AG09319 (cell line): ENCODE results near the gene NFKBIZ.
"Not testable (repeated sequence)": the region's sequence is repeated elsewhere in the genome, so short reads cannot be mapped to it uniquely, and the experiment has no call there.

ENCODE experiments used
- DNase-seq: peaks from one replicate; pipeline ENCODE4 v3.0.0-alpha.2; 2010; ENCODE audit warnings: low read depth; ENCODE audit errors: extremely low read depth
- TF ChIP-seq, protein P1 (sequence below): IDR thresholded peaks from 2 replicates; pipeline ENCODE4 v1.5.1; 2011; ENCODE audit warnings: low read depth, mild to moderate bottlenecking, inconsistent platforms, low read length, moderate library complexity

NFKBIZ gene

DNA sequence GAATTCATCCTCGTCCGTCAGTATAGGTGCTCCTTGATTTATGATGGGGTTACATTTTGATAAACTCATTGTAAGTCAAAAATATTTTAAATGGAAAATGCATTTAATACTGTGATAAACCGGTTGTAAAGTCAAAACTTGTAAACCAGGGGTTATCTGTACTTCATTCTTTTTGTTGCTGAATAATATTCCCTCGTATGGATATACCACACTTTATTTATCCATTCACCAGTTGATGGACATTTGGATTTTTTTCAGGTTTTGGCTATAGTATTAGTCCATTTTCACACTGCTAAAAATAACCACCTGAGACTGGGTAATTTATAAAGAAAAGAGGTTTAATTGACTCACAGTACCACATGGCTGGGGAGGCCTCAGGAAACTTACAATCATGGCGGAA, 47.7 kb downstream of the NFKBIZ start:
- no peak for DNase-seq
- TF ChIP-seq, protein P1, sequence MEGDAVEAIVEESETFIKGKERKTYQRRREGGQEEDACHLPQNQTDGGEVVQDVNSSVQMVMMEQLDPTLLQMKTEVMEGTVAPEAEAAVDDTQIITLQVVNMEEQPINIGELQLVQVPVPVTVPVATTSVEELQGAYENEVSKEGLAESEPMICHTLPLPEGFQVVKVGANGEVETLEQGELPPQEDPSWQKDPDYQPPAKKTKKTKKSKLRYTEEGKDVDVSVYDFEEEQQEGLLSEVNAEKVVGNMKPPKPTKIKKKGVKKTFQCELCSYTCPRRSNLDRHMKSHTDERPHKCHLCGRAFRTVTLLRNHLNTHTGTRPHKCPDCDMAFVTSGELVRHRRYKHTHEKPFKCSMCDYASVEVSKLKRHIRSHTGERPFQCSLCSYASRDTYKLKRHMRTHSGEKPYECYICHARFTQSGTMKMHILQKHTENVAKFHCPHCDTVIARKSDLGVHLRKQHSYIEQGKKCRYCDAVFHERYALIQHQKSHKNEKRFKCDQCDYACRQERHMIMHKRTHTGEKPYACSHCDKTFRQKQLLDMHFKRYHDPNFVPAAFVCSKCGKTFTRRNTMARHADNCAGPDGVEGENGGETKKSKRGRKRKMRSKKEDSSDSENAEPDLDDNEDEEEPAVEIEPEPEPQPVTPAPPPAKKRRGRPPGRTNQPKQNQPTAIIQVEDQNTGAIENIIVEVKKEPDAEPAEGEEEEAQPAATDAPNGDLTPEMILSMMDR = no peak

DNA sequence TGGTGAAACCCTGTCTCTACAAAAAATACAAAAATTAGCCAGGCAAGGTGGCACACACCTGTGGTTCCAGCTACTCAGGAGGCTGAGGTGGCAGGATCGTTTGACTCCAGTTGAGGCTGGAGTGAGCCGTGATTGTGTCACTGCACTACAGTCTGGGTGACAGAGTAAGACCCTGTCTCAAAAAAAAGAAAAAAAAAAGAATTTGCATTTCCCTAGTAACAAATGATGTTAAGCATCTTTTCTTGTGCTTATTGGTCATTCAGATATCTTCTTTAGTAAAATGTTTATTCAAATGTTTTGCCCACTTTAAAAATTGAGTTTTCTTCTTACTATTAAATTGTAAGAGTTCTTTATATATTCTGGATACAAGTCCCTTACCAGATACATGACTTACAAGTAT, 48.7 kb downstream of the NFKBIZ start:
- no peak for DNase-seq
- TF ChIP-seq, protein P1 = no peak

DNA sequence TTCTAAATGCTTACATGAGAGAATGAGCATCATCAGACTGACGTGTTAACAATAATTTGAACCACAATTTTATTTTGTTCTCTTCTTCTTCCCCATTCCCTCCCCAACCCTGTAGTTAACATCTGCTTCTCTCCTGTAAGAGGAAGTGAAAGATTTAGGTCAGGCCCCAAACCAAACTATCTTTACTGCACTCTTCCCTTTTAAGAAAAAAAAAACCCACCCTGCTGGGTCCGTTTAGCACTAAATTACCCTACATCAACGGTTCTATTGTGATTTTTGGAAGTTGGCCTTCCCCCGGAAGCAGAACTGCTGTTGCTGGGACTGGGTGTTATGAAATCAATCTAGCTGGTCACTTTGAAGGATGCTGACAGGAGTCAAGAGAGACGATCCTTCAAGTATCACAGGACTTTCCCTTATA, 49.4 kb downstream of the NFKBIZ start:
- TF ChIP-seq, protein P1 = no peak
- no peak for DNase-seq

DNA sequence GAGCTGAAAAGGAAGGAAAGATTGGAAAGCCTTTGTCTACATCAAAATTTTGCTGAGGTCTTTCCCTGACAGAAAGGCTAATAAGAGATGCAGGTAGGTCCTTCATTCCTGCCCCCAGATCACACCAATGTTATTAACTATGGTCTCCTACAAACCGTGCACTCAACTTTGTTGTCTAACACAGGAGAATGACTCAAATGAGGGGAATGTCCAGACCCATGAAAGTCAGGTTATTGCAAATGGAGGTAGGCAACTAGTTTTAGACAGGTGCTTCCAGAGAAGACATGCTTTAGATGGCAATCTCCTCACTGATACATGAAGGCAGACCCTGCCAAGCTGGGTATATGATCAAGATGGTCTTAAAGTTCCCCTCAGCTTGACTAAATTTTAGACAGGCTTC, 51.0 kb downstream of the NFKBIZ start:
- DNase-seq = no peak
- TF ChIP-seq, protein P1 = no peak

DNA sequence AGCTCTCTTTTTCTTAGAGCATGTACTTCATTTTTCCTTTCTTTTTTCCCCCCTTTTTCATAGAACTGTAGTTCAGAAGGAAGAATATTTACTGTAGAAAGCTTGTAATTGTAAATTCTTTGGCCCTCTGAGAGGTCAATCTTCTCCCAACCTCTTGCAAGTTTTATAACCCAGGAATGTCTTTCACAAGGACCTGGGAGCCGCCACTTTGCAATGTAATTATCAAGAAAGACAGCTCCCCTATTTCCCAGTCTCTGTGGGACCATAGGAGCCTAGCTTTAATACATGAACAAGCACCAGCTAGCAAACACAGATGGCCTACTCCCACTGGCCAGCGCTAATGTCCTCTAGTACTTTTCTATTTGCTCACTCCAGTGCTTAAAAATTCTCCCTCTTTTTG, 51.4 kb downstream of the NFKBIZ start:
- TF ChIP-seq, protein P1 = no peak
- no peak for DNase-seq

DNA sequence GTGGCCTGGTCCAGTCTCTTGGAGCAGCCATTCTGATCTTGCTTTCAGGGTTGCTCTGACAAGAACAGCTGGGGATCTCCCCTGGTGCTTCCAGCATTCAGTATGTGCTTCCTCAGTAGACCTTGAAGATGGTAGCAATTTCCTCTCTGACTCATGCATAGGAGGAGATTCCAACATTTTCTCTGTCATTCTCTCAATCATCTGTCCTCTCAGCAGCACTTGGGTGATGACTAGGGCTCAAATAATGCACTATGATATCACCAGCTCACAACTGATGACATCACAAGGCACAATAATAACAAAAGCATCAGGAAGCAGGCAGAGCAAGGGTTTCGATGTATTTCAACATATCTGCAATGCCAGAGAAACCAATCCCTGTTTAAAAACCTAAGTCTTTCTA, 52.7 kb downstream of the NFKBIZ start:
- TF ChIP-seq, protein P1 = no peak
- DNase-seq = peak; percentile 56

DNA sequence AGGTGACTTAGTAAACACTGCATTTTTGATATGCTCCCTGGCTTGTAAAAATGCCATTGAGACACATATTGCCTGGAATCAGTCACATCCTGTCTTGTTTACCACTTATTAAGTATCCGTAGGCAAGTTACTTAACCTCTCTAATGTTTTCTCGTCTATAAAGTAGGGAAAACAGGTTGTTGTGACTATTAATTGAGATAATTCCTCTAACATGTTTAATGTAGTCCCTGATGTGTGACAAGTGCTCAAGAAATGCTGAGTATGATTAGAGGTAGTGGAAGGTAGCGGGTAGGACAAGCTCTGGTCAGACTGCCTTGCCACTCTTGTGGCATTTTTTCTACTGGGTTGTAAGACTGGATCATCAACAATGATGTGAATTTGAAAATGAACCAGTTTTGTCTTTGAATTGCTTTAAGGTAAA, 54.1 kb downstream of the NFKBIZ start:
- DNase-seq = peak; percentile 12
- TF ChIP-seq, protein P1 = no peak

DNA sequence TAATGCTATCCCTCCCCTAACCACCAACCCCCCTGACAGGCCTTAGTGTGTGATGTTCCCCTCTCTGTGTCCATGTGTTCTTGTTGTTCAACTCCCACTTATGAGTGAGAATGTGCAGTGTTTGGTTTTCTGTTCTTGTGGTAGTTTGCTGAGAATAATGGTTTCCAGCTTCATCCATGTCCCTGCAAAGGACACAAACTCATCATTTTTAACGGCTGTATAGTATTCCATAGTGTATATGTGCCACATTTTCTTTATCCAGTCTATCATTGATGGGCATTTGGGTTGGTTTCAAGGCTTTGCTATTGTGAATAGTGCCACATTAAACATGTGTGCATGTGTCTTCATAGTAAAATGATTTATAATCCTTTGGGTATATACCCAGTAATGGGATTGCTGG, 56.3 kb downstream of the NFKBIZ start:
- DNase-seq = not testable (repeated sequence)
